CD4-positive, CD25-positive, alpha-beta regulatory T cell (primary cell): ENCODE results near the gene SPCS2. TPM values are rescaled to one million over a fixed set of nuclear protein-coding genes. Genes with fewer than 3 reads are reported as not detected.
A peak's percentile ranks its signal among the peaks of the same experiment; 100 is the strongest.
"Not testable (repeated sequence)": the region's sequence is repeated elsewhere in the genome, so short reads cannot be mapped to it uniquely, and the experiment has no call there.

ENCODE experiments used
- ATAC-seq, 2 donors: fragments of 150-1000 bp; cut with Tn5 transposase; one replicate each; pipeline ENCODE4 v1.10.0; 2021; ENCODE audit warnings: low read depth in 2 of 2, moderate number of reproducible peaks in 2 of 2, moderate library complexity in 1 of 2
- DNase-seq, 3 donors: peaks; one replicate each; pipeline versions ENCODE4 v3.0.0 to v3.0.0-alpha.2; 2012 to 2022; ENCODE audit warnings: mixed read lengths in 1 of 3
- H3K27ac ChIP-seq: one replicate; pipeline ENCODE4 v1.7.0; 2013; ENCODE audit warnings: mild to moderate bottlenecking, low read length; ENCODE audit not compliant: insufficient read depth, poor library complexity, severe bottlenecking
- H3K27me3 ChIP-seq: one replicate; pipeline ENCODE4 v1.7.0; 2013; ENCODE audit warnings: low read length; ENCODE audit not compliant: control insufficient read depth, insufficient read depth
- H3K36me3 ChIP-seq: one replicate; pipeline ENCODE4 v1.7.0; 2013; ENCODE audit warnings: mild to moderate bottlenecking, low read length, moderate library complexity; ENCODE audit not compliant: control insufficient read depth, insufficient read depth
- H3K4me1 ChIP-seq: 2 replicates; pipeline ENCODE4 v1.7.0; 2013; ENCODE audit warnings: mild to moderate bottlenecking, low read length; ENCODE audit not compliant: insufficient read depth, control insufficient read depth, poor library complexity, severe bottlenecking
- H3K4me3 ChIP-seq: one replicate; pipeline ENCODE4 v1.7.0; 2013; ENCODE audit warnings: low read depth, mild to moderate bottlenecking, low read length, moderate library complexity
- H3K9me3 ChIP-seq, 2 experiments: 1 replicate in 1 of 2; 2 replicates in 1 of 2; pipeline ENCODE4 v1.7.0; 2013; ENCODE audit warnings: low read length in 2 of 2, mild to moderate bottlenecking in 1 of 2, moderate library complexity in 1 of 2; ENCODE audit not compliant: control insufficient read depth in 2 of 2
- H3K27ac Mint-ChIP-seq, 3 donors: one replicate each; pipeline ENCODE4 v1.8.0; 2020 to 2022; ENCODE audit warnings: mild to moderate bottlenecking in 3 of 3, mixed read lengths in 3 of 3, moderate library complexity in 2 of 3
- H3K27me3 Mint-ChIP-seq: one replicate; pipeline ENCODE4 v1.8.0; 2022; ENCODE audit warnings: mild to moderate bottlenecking, mixed read lengths
- H3K36me3 Mint-ChIP-seq: one replicate; pipeline ENCODE4 v1.8.0; 2020; ENCODE audit warnings: mixed read lengths
- H3K4me1 Mint-ChIP-seq, 4 donors: one replicate each; pipeline ENCODE4 v1.8.0; 2020 to 2022; ENCODE audit warnings: mixed read lengths in 4 of 4, mild to moderate bottlenecking in 1 of 4
- H3K4me3 Mint-ChIP-seq, 4 donors: one replicate each; pipeline ENCODE4 v1.8.0; 2020 to 2022; ENCODE audit warnings: mild to moderate bottlenecking in 4 of 4, mixed read lengths in 4 of 4, moderate library complexity in 3 of 4
- H3K9me3 Mint-ChIP-seq, 7 donors: one replicate each; pipeline ENCODE4 v1.8.0; 2020 to 2022; ENCODE audit warnings: mixed read lengths in 7 of 7, mild to moderate bottlenecking in 3 of 7, moderate library complexity in 2 of 7
- polyA plus RNA-seq, 4 donors: library from polyadenylated mRNA; unstranded; fragments of 300-500 nt; fragmentation: Illumina TruSeq; gene quantifications; one replicate each; pipeline ENCODE4 v1.2.3, GENCODE V29; 2021
- total RNA-seq: library from RNA; stranded (reverse); gene quantifications from one replicate; pipeline ENCODE4 v1.2.3, GENCODE V29; 2022

Gene SPCS2
- total and polyA plus RNA-seq, 5 donors from 2014 or later = 73.2 to 266 (median 180) TPM

DNA sequence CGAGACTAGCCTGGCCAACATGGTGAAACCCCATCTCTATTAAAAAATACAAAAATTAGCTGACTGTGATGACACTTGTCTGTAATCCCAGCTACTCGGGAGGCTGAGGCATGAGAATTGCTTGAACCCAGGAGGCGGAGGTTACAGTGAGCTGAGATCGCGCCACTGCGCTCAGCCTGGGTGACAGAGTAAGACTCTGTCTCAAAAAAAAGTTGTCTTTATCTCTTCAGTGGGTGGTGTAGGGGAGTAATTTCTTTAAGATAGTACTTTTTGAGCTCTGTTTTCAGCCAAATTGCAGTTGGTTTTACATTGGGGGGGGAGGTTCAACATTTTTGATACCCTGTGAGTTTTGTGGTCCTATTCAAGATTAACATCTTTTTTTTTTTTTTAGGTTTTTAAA lies 11.1 kb downstream of the SPCS2 start:
- H3K27ac ChIP-seq, H3K4me1 ChIP-seq, H3K4me3 ChIP-seq, H3K27me3 Mint-ChIP-seq, H3K9me3 ChIP-seq, DNase-seq, H3K9me3 Mint-ChIP-seq, ATAC-seq, H3K27me3 ChIP-seq: not testable (repeated sequence)
- H3K27ac Mint-ChIP-seq = peak overlapping the region in 1 of 3 donors; percentile 26
- peaks cover 39% of the 10 kb centered on the region for H3K36me3 Mint-ChIP-seq
- peaks cover 51 to 93% (median 75%) of the 10 kb centered on the region in 4 donors for H3K4me1 Mint-ChIP-seq
- H3K4me3 Mint-ChIP-seq = peak overlapping the region in 1 of 4 donors; percentile 29
- H3K36me3 ChIP-seq = peaks cover 36% of the 10 kb centered on the region

DNA sequence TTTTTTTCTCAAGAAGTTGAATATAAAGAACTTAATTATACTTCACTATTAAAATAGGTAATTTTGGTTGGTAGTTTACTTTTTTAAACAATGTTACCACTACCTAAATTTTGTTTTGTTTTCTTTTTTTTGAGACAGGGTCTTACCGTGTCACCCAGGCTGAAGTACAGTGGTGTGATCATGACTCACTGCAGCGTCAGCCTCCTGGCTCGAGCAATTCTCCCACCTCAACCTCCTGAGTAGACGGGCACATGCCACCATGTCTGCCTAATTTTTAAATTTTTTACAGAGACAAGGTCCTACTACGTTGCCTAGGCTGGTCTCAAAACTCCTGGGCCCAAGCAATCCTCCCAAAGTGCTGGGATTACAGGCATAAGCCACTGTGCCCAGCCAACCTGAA lies 17.6 kb downstream of the SPCS2 start:
- Mint-ChIP-seq H3K4me1 (peaks cover 21 to 34% (median 28%) of the 10 kb centered on the region in 4 donors), H3K9me3 (no peaks in the 10 kb centered on the region), H3K4me3 (no peak overlapping the region), H3K27ac (peak overlapping the region in 1 of 3 donors; percentile 26), H3K27me3 (no peaks in the 10 kb centered on the region), H3K36me3 (peaks cover 39% of the 10 kb centered on the region)
- Histone ChIP-seq H3K4me1 (no peaks in the 10 kb centered on the region), H3K9me3 (no peaks in the 10 kb centered on the region), H3K4me3 (no peak overlapping the region), H3K27me3 (no peaks in the 10 kb centered on the region), H3K27ac (no peak overlapping the region), H3K36me3 (peaks cover 68% of the 10 kb centered on the region)
- ATAC-seq (no peak), DNase-seq (no peak)

DNA sequence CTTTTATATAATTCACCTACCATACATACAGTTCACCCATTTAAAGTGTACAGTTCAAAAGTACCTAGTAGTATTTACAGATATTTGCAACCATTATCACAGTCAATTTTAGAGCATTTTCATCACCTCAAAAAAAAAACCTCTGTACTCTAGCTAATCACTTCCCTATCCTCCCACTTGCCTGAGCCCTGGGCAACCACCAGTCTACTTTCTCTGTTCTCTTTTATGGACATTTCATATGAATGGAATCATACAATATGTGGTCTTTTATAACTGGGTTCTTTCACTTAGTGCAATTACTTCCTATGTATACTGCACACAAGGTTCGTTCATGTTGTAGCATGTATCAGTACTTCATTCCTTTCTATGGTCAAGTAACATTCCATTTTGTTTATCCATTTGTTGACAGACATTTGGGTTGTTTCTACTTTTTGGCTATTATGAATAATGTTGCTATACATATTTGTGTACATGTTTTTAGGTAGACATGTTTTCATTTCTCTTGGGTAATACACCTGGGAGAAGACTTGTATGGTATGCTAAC lies 21.9 kb downstream of the SPCS2 start:
- no peak overlapping the region for H3K4me3 ChIP-seq
- H3K27ac Mint-ChIP-seq = peak overlapping the region in 2 of 3 donors; percentile 15 to 84
- no peaks in the 10 kb centered on the region for H3K27me3 ChIP-seq
- no peak for ATAC-seq
- no peak for DNase-seq
- H3K4me3 Mint-ChIP-seq = no peak overlapping the region
- no peaks in the 10 kb centered on the region for H3K9me3 Mint-ChIP-seq
- H3K4me1 Mint-ChIP-seq = peaks cover 0 to 15% (median 5%) of the 10 kb centered on the region in 4 donors
- peaks cover 53% of the 10 kb centered on the region for H3K36me3 Mint-ChIP-seq
- no peaks in the 10 kb centered on the region for H3K27me3 Mint-ChIP-seq
- H3K27ac ChIP-seq = no peak overlapping the region
- H3K36me3 ChIP-seq = peaks cover 75% of the 10 kb centered on the region
- no peaks in the 10 kb centered on the region for H3K4me1 ChIP-seq
- no peaks in the 10 kb centered on the region for H3K9me3 ChIP-seq

DNA sequence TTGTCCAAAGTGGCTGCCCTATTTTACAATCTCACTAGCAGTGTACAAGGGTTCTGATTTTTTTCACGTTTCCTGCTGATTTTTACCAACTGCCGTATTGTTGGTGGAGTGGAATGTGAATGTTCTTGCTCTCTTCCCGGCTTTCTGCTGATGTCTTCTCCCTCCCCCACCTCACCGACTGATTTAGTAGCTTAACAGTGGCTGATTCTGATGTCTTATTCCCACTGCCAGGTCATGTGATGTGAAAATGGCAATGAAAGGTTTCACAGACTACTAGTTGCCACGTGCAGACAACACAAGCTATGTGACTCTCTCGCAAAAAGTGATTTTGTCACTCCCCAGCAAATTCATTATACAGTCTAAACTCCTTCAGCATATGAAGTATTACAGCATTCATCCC lies 22.4 kb downstream of the SPCS2 start:
- no peaks in the 10 kb centered on the region for H3K27me3 Mint-ChIP-seq
- peaks cover 55% of the 10 kb centered on the region for H3K36me3 Mint-ChIP-seq
- H3K4me1 Mint-ChIP-seq = peaks cover 0 to 15% (median 5%) of the 10 kb centered on the region in 4 donors
- DNase-seq (no peak), ATAC-seq (no peak)
- peaks cover 75% of the 10 kb centered on the region for H3K36me3 ChIP-seq
- H3K9me3 Mint-ChIP-seq = no peaks in the 10 kb centered on the region
- no peaks in the 10 kb centered on the region for H3K9me3 ChIP-seq
- no peaks in the 10 kb centered on the region for H3K4me1 ChIP-seq
- no peak overlapping the region for H3K27ac ChIP-seq
- peak overlapping the region in 2 of 3 donors; percentile 15 to 84 for H3K27ac Mint-ChIP-seq
- no peak overlapping the region for H3K4me3 ChIP-seq
- H3K27me3 ChIP-seq = no peaks in the 10 kb centered on the region
- no peak overlapping the region for H3K4me3 Mint-ChIP-seq

DNA sequence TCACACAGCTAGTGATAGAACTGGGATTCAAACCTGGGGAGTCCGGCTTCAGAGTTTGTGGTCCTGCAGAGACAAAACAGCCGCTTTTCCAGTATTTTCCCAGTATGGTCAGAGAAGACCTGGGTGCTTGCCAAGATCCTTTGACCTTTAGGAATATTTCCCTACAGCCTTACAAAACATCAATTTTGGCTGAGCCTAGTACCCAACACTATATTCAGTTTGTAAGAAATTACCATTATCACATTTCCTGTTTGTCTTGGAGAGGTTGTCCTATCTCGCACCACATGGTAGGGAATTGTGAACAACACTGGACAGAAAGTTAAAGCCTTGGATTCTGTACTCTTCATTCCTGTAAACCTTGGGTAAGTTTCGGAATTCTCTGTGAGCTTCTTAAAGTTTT lies 29.0 kb downstream of the SPCS2 start:
- Histone ChIP-seq H3K9me3 (no peaks in the 10 kb centered on the region), H3K27me3 (no peaks in the 10 kb centered on the region), H3K4me3 (no peak overlapping the region), H3K27ac (no peak overlapping the region), H3K4me1 (no peaks in the 10 kb centered on the region), H3K36me3 (peaks cover 47% of the 10 kb centered on the region)
- DNase-seq = no peak
- Mint-ChIP-seq H3K27ac (no peak overlapping the region), H3K4me3 (no peak overlapping the region), H3K36me3 (peaks cover 46% of the 10 kb centered on the region), H3K27me3 (no peaks in the 10 kb centered on the region), H3K9me3 (no peaks in the 10 kb centered on the region), H3K4me1 (peaks cover 0 to 9% (median 0%) of the 10 kb centered on the region in 4 donors)
- no peak for ATAC-seq

DNA sequence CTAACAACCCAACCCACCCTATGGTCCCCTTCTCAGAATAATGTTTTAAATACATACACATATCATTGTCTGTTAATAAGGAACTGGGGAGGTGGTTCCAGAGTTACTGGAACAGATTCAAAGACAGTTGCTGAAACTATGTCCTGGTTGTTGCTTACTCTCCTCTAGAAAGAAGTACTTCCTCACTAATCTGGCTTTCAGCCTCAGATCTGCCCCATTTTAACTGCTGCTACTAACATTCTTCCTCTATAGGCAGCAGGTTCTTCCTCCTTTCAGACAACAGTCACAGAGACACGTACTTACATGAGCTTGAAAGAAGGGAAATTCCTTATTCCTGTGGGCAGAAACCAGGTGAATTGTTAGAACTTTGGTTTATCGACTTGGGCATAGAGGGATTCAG lies 31.6 kb downstream of the SPCS2 start:
- ATAC-seq (no peak), DNase-seq (no peak)
- H3K4me3 ChIP-seq = no peak overlapping the region
- H3K4me3 Mint-ChIP-seq = no peak overlapping the region
- no peaks in the 10 kb centered on the region for H3K4me1 ChIP-seq
- no peaks in the 10 kb centered on the region for H3K4me1 Mint-ChIP-seq
- no peak overlapping the region for H3K27ac ChIP-seq
- no peaks in the 10 kb centered on the region for H3K9me3 Mint-ChIP-seq
- no peaks in the 10 kb centered on the region for H3K27me3 ChIP-seq
- H3K9me3 ChIP-seq = no peaks in the 10 kb centered on the region
- no peak overlapping the region for H3K27ac Mint-ChIP-seq
- no peaks in the 10 kb centered on the region for H3K27me3 Mint-ChIP-seq
- H3K36me3 Mint-ChIP-seq = peaks cover 22% of the 10 kb centered on the region
- peaks cover 30% of the 10 kb centered on the region for H3K36me3 ChIP-seq

DNA sequence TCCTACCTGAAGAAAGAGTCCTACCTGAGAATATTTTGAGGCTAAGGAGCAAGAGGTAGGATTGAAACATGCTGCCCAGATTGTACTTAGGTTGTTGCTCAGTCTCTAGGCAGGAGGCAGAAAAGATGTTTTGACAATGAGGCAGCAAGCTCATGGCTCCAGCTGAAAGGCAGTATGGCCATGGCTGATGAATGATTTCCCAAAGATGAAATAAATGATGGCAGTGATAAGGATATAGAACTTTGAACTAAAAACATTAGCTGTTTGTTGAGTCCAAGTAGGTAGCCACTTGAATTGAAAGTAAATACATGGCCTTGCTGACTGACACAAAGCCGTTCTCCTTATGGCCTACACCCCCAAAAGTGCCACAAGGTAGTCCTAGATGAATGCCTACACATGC lies 32.8 kb downstream of the SPCS2 start:
- Histone ChIP-seq H3K27me3 (no peaks in the 10 kb centered on the region), H3K9me3 (no peaks in the 10 kb centered on the region), H3K4me3 (no peak overlapping the region), H3K27ac (no peak overlapping the region), H3K4me1 (no peaks in the 10 kb centered on the region), H3K36me3 (peaks cover 19% of the 10 kb centered on the region)
- DNase-seq (no peak), ATAC-seq (no peak)
- Mint-ChIP-seq H3K27me3 (no peaks in the 10 kb centered on the region), H3K9me3 (no peaks in the 10 kb centered on the region), H3K4me1 (no peaks in the 10 kb centered on the region), H3K36me3 (peaks cover 15% of the 10 kb centered on the region), H3K27ac (peak overlapping the region in 1 of 3 donors; percentile 60), H3K4me3 (no peak overlapping the region)

DNA sequence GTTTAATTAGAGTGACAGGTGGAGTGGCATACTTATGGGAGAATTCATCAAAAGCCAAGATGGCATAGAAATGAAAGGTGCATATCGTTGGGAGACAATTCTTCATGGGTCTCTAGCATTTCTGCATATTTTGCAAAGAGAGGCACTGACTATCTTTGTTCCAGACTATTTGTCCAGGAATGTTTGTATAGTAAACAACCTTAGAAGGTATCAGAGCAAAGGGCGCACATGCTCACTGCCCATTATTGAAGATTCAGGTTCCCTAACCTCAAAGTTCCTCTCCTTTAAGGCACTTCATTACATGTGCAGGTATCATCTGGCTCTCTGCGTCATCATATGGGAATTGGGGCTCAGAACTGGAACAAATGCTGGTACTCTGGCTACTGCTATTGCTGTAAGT lies 35.0 kb downstream of the SPCS2 start:
- no peaks in the 10 kb centered on the region for H3K27me3 Mint-ChIP-seq
- ATAC-seq = no peak
- Histone ChIP-seq H3K4me1 (peaks cover 8% of the 10 kb centered on the region), H3K27me3 (no peaks in the 10 kb centered on the region), H3K27ac (no peak overlapping the region), H3K9me3 (no peaks in the 10 kb centered on the region), H3K4me3 (no peak overlapping the region), H3K36me3 (peaks cover 9% of the 10 kb centered on the region)
- peaks cover 7% of the 10 kb centered on the region for H3K36me3 Mint-ChIP-seq
- peaks cover 0 to 2% (median 0%) of the 10 kb centered on the region in 4 donors for H3K4me1 Mint-ChIP-seq
- DNase-seq = no peak
- H3K4me3 Mint-ChIP-seq = no peak overlapping the region
- peak overlapping the region in 1 of 3 donors; percentile 49 for H3K27ac Mint-ChIP-seq
- H3K9me3 Mint-ChIP-seq = no peaks in the 10 kb centered on the region
